Neural progenitor cell (in vitro differentiated cells): Measurements from ENCODE around the gene OR6M1. TPM values are rescaled to one million over a fixed set of nuclear protein-coding genes. Genes with fewer than 3 reads are reported as not detected.

Source experiments
- DNase-seq: peaks from one replicate; pipeline ENCODE4 v3.0.0-alpha.2; 2016; ENCODE audit warnings: low spot score
- H2AFZ ChIP-seq: fragments of 200-600 bp; sonication (generic); replicated peaks from 2 replicates; pipeline ENCODE4 v1.6.1; 2016; ENCODE audit warnings: antibody characterized with exemption
- H3F3A ChIP-seq: fragments of 200-600 bp; sonication (generic); 2 replicates; pipeline ENCODE4 v1.6.1; 2016; ENCODE audit warnings: antibody characterized with exemption, low read depth
- H3K27ac ChIP-seq: fragments of 200-600 bp; sonication (generic); 2 replicates; pipeline ENCODE4 v1.5.1; 2016; ENCODE audit warnings: mild to moderate bottlenecking
- H3K27me3 ChIP-seq: fragments of 200-600 bp; sonication (generic); 2 replicates; pipeline ENCODE4 v1.6.1; 2016; ENCODE audit warnings: mild to moderate bottlenecking, moderate library complexity
- H3K36me3 ChIP-seq: fragments of 200-600 bp; sonication (generic); 2 replicates; pipeline ENCODE4 v1.5.1; 2016
- H3K4me1 ChIP-seq: fragments of 200-600 bp; sonication (generic); 2 replicates; pipeline ENCODE4 v1.6.1; 2016; ENCODE audit warnings: mixed run types
- H3K4me2 ChIP-seq: fragments of 200-600 bp; sonication (generic); 2 replicates; pipeline ENCODE4 v1.6.1; 2016
- H3K4me3 ChIP-seq: fragments of 200-600 bp; sonication (generic); 2 replicates; pipeline ENCODE4 v1.5.1; 2016
- H3K79me2 ChIP-seq: fragments of 200-600 bp; sonication (generic); 2 replicates; pipeline ENCODE4 v1.6.1; 2016; ENCODE audit warnings: low read depth
- H3K9ac ChIP-seq: fragments of 200-600 bp; sonication (generic); 2 replicates; pipeline ENCODE4 v1.6.1; 2016
- H3K9me3 ChIP-seq: fragments of 200-600 bp; sonication (generic); 2 replicates; pipeline ENCODE4 v1.5.1; 2016; ENCODE audit warnings: low read depth
- H4K20me1 ChIP-seq: fragments of 200-600 bp; sonication (generic); 2 replicates; pipeline ENCODE4 v1.6.1; 2016; ENCODE audit warnings: low read depth
- H3K27ac Mint-ChIP-seq: 3 replicates; pipeline ENCODE4 v1.8.0; 2021; ENCODE audit warnings: mixed read lengths
- H3K27me3 Mint-ChIP-seq: 2 replicates; pipeline ENCODE4 v1.8.0; 2022; ENCODE audit warnings: low read depth, mild to moderate bottlenecking, inconsistent platforms, moderate library complexity, mixed read lengths; ENCODE audit not compliant: insufficient read depth
- H3K36me3 Mint-ChIP-seq: 3 replicates; pipeline ENCODE4 v1.8.0; 2021; ENCODE audit warnings: mixed read lengths
- H3K4me1 Mint-ChIP-seq: 3 replicates; pipeline ENCODE4 v1.8.0; 2021; ENCODE audit warnings: mixed read lengths
- H3K4me3 Mint-ChIP-seq: 3 replicates; pipeline ENCODE4 v1.8.0; 2021; ENCODE audit warnings: mild to moderate bottlenecking, moderate library complexity, mixed read lengths
- H3K9me3 Mint-ChIP-seq: 3 replicates; pipeline ENCODE4 v1.8.0; 2020; ENCODE audit warnings: mixed read lengths
- CTCF ChIP-seq: fragments of 200-600 bp; sonication (generic); IDR thresholded peaks from 2 replicates; pipeline ENCODE4 v1.5.1; 2017; ENCODE audit warnings: antibody characterized with exemption, mild to moderate bottlenecking
- EZH2 ChIP-seq: fragments of 200-600 bp; sonication (generic); IDR thresholded peaks from 2 replicates; pipeline ENCODE4 v1.6.1; 2017; ENCODE audit warnings: antibody characterized with exemption, mild to moderate bottlenecking, moderate library complexity
- EZH2phosphoT487 ChIP-seq: fragments of 200-600 bp; sonication (generic); IDR thresholded peaks from 2 replicates; pipeline ENCODE4 v1.6.1; 2017; ENCODE audit warnings: antibody characterized with exemption
- total RNA-seq: library from RNA; depleted of rRNA; stranded (reverse); fragments of >200 nt; gene quantifications from 2 replicates; pipeline ENCODE4 v1.2.3, GENCODE V29; 2015; ENCODE audit warnings: low replicate concordance

Gene OR6M1
- total RNA-seq, 1 donor from 2014 or later: not detected

- DNase-seq: no peak
- Mint-ChIP-seq H3K9me3 (no peaks in the 10 kb centered on the region), H3K36me3 (no peaks in the 10 kb centered on the region), H3K27me3 (no peaks in the 10 kb centered on the region), H3K27ac (no peak overlapping the region), H3K4me3 (no peak overlapping the region), H3K4me1 (no peaks in the 10 kb centered on the region)
- no peak for TF ChIP-seq EZH2phosphoT487
- TF ChIP-seq CTCF: no peak
- TF ChIP-seq EZH2: no peak
- Histone ChIP-seq H4K20me1 (no peaks in the 10 kb centered on the region), H3K27me3 (no peaks in the 10 kb centered on the region), H3K4me1 (peaks cover 12% of the 10 kb centered on the region), H3F3A (peaks cover 22% of the 10 kb centered on the region), H3K36me3 (no peaks in the 10 kb centered on the region), H2AFZ (no peak overlapping the region), H3K27ac (no peak overlapping the region), H3K9me3 (no peaks in the 10 kb centered on the region), H3K9ac (no peak overlapping the region), H3K79me2 (no peaks in the 10 kb centered on the region), H3K4me3 (no peak overlapping the region), H3K4me2 (no peak overlapping the region)
Observed at GRCh38 chr11:123773959-123774358, 32.2 kb downstream of the OR6M1 start.

- TF ChIP-seq EZH2 (no peak), EZH2phosphoT487 (no peak), CTCF (no peak)
- Histone ChIP-seq H4K20me1 (no peaks in the 10 kb centered on the region), H3K27me3 (no peaks in the 10 kb centered on the region), H3K36me3 (no peaks in the 10 kb centered on the region), H3K9ac (no peak overlapping the region), H3K4me2 (no peak overlapping the region), H3K4me3 (no peak overlapping the region), H3F3A (peaks cover 22% of the 10 kb centered on the region), H3K27ac (no peak overlapping the region), H3K4me1 (peaks cover 12% of the 10 kb centered on the region), H3K79me2 (no peaks in the 10 kb centered on the region), H3K9me3 (no peaks in the 10 kb centered on the region), H2AFZ (no peak overlapping the region)
- DNase-seq: no peak
- Mint-ChIP-seq H3K4me3 (no peak overlapping the region), H3K36me3 (no peaks in the 10 kb centered on the region), H3K9me3 (no peaks in the 10 kb centered on the region), H3K27ac (no peak overlapping the region), H3K27me3 (no peaks in the 10 kb centered on the region), H3K4me1 (no peaks in the 10 kb centered on the region)
Observed at GRCh38 chr11:123773026-123773425, 33.1 kb downstream of the OR6M1 start.

- TF ChIP-seq CTCF: no peak
- TF ChIP-seq EZH2phosphoT487: no peak
- TF ChIP-seq EZH2: no peak
- H4K20me1 ChIP-seq: no peaks in the 10 kb centered on the region
- H3K27ac Mint-ChIP-seq: no peak overlapping the region
- H3K4me3 ChIP-seq: no peak overlapping the region
- H3K9me3 Mint-ChIP-seq: no peaks in the 10 kb centered on the region
- H3K4me3 Mint-ChIP-seq: no peak overlapping the region
- peak overlapping the region; percentile 50 for H2AFZ ChIP-seq
- no peaks in the 10 kb centered on the region for H3K9me3 ChIP-seq
- no peaks in the 10 kb centered on the region for H3K36me3 ChIP-seq
- H3K36me3 Mint-ChIP-seq: no peaks in the 10 kb centered on the region
- H3K4me1 ChIP-seq: peaks cover 12% of the 10 kb centered on the region
- H3F3A ChIP-seq: peaks cover 22% of the 10 kb centered on the region
- no peak for DNase-seq
- no peak overlapping the region for H3K27ac ChIP-seq
- no peak overlapping the region for H3K9ac ChIP-seq
- H3K4me1 Mint-ChIP-seq: no peaks in the 10 kb centered on the region
- H3K27me3 ChIP-seq: no peaks in the 10 kb centered on the region
- no peaks in the 10 kb centered on the region for H3K27me3 Mint-ChIP-seq
- no peak overlapping the region for H3K4me2 ChIP-seq
- H3K79me2 ChIP-seq: no peaks in the 10 kb centered on the region
Observed at GRCh38 chr11:123771664-123772063, 34.5 kb downstream of the OR6M1 start.

- Mint-ChIP-seq H3K9me3 (no peaks in the 10 kb centered on the region), H3K4me1 (no peaks in the 10 kb centered on the region), H3K36me3 (no peaks in the 10 kb centered on the region), H3K4me3 (no peak overlapping the region), H3K27me3 (no peaks in the 10 kb centered on the region), H3K27ac (no peak overlapping the region)
- Histone ChIP-seq H4K20me1 (no peaks in the 10 kb centered on the region), H3F3A (peaks cover 13% of the 10 kb centered on the region), H3K79me2 (no peaks in the 10 kb centered on the region), H3K4me1 (peaks cover 6% of the 10 kb centered on the region), H3K27me3 (no peaks in the 10 kb centered on the region), H3K27ac (no peak overlapping the region), H3K4me3 (no peak overlapping the region), H3K4me2 (no peak overlapping the region), H3K9me3 (no peaks in the 10 kb centered on the region), H3K9ac (no peak overlapping the region), H3K36me3 (no peaks in the 10 kb centered on the region), H2AFZ (no peak overlapping the region)
- TF ChIP-seq EZH2phosphoT487 (no peak), EZH2 (no peak), CTCF (no peak)
- no peak for DNase-seq
Observed at GRCh38 chr11:123770712-123771111, 35.4 kb downstream of the OR6M1 start.
